HT-29 (cell line): ENCODE data around the gene MARCHF9. TPM values are rescaled to one million over a fixed set of nuclear protein-coding genes. Genes with fewer than 3 reads are reported as not detected.
A peak's percentile ranks its signal among the peaks of the same experiment; 100 is the strongest.
"Not testable (repeated sequence)": the region's sequence is repeated elsewhere in the genome, so short reads cannot be mapped to it uniquely, and the experiment has no call there.

ENCODE experiments used
- DNase-seq: peaks from one replicate; pipeline ENCODE4 v3.0.0-alpha.2; 2015; ENCODE audit warnings: low spot score
- total RNA-seq: library from RNA; depleted of rRNA; stranded (reverse); fragments of >200 nt; shearing (Covaris generic); gene quantifications from 2 replicates; pipeline ENCODE4 v1.2.3, GENCODE V29; 2014

MARCHF9 gene
- total RNA-seq, 1 experiment from 2014 or later = 12.3 TPM

- DNase-seq = no peak
These were observed 14.7 kb downstream of the MARCHF9 start for GRCh38 chr12:57769594-57769993.

DNA sequence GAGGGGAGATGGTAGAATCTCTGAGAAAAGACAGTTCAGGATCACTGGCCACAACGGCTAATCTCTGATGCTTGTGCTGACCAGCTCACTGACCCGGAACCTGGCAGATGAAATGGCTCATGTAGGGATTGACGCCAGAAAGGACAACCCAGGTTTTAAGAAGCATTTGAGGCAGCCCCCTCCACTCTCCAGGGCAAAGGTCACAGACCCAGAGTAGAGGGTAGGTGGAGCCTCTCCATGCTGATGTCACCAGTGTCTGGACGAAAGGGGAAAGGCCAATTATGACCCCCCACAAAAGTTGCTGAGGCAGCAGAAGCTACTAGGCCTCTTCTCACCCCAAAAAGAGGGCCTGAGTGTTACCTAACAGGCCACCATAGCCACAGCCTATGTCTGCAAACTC lies 15.8 kb downstream of the MARCHF9 start:
- no peak for DNase-seq

GRCh38 chr12:57771236-57771872 lies 16.5 kb downstream of the MARCHF9 start:
- DNase-seq = peak; percentile 94

- DNase-seq = peak; percentile 98
These were observed 17.0 kb downstream of the MARCHF9 start, which contains the start of gene METTL1 for GRCh38 chr12:57771873-57772428. Gene METTL1 (minus strand): TSS chr12:57772105. CDS start chr12:57772083, 22 bp downstream.

- peak; percentile 7 for DNase-seq
These were observed 17.8 kb downstream of the MARCHF9 start, which contains the start of gene EEF1AKMT3 for GRCh38 chr12:57772429-57773322. Gene EEF1AKMT3 (plus strand): TSS chr12:57772614. CDS start chr12:57772725, 111 bp downstream.

GRCh38 chr12:57774634-57775033 lies 19.7 kb downstream of the MARCHF9 start:
- not testable (repeated sequence) for DNase-seq

GRCh38 chr12:57775044-57775443 lies 20.1 kb downstream of the MARCHF9 start:
- DNase-seq = no peak

GRCh38 chr12:57775563-57776246 lies 20.8 kb downstream of the MARCHF9 start:
- no peak for DNase-seq

GRCh38 chr12:57776247-57776587 lies 21.3 kb downstream of the MARCHF9 start:
- no peak for DNase-seq

DNA sequence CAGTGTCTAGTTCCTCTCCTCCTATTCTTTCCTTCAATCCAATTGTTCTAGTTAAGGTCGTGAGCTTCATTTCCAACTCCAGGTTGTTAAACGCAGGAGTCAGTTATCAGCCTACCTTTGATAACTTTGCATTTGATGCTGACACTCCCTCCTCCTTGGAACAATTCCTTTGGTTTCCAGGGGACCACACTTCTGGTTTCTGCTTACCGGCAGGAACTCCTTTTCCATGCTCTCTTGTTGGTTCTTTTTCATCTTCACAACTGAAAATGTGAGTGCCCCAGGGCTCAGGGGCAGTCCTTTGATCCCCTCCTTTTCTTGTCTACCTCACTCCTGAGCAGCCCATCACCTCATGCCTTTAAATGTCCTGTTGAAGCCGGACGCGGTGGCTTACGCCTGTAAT lies 22.5 kb downstream of the MARCHF9 start:
- no peak for DNase-seq

DNA sequence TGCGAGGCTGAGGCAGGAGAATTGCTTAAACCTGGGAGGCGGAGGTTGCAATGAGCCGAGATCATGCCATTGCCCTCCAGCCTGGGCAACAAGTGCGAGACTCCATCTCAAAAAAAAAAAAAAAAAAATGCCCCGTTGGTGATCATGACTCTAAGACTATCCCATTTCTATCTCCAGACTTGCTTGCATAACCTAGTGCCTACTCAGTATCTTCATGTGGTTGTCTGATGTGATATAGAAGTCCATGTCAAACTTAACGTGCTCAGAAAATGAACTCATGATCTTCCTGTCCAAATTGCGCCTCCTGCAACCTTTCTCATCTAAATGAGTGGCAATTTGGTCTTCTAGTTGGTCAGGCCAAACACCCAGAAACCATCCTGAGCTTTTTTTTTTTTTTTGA lies 23.0 kb downstream of the MARCHF9 start:
- DNase-seq = no peak

DNA sequence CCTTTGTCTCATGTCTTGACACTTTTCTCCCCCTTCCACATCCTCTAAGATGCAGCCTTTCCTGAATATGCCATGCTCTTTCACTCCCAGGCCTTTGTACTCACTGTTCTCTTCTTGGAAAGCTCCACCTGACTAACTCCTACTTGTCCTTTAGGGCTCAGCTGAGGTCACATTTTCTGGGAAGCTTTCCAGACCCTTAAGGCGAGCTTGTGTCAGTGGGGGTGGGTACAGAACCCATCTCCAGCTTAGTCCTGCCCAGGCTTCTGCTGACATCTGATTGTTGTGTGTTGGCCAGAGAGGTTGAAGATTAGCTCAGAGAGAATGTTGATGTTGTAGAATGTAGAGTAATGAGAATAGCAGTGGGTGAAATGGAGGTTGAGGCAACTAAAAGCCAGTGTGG lies 24.8 kb downstream of the MARCHF9 start:
- DNase-seq = no peak

- DNase-seq = no peak
These were observed 25.5 kb downstream of the MARCHF9 start for GRCh38 chr12:57780284-57780897.

- no peak for DNase-seq
These were observed 26.3 kb downstream of the MARCHF9 start for GRCh38 chr12:57781244-57781643.

DNA sequence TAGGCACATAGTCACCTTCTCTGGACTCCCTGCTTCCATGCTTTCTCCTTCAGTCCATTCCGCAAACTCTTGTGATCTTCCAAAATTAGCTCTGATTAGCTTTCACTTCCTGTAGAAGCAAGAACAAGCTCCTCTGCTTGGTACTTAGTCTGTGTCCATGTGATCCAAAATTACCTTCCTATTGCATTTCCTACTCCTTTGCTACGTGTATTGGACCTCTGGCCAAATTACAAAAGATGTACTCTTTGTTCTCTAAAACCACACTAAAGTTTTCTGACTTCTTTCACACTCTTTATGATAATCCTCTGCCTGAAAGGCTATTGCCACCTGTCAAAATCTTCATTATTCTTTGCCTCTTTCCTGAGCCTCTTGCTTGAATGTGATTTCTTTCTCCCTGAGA lies 26.9 kb downstream of the MARCHF9 start:
- DNase-seq = no peak

GRCh38 chr12:57782243-57782607 lies 27.3 kb downstream of the MARCHF9 start:
- no peak for DNase-seq

DNA sequence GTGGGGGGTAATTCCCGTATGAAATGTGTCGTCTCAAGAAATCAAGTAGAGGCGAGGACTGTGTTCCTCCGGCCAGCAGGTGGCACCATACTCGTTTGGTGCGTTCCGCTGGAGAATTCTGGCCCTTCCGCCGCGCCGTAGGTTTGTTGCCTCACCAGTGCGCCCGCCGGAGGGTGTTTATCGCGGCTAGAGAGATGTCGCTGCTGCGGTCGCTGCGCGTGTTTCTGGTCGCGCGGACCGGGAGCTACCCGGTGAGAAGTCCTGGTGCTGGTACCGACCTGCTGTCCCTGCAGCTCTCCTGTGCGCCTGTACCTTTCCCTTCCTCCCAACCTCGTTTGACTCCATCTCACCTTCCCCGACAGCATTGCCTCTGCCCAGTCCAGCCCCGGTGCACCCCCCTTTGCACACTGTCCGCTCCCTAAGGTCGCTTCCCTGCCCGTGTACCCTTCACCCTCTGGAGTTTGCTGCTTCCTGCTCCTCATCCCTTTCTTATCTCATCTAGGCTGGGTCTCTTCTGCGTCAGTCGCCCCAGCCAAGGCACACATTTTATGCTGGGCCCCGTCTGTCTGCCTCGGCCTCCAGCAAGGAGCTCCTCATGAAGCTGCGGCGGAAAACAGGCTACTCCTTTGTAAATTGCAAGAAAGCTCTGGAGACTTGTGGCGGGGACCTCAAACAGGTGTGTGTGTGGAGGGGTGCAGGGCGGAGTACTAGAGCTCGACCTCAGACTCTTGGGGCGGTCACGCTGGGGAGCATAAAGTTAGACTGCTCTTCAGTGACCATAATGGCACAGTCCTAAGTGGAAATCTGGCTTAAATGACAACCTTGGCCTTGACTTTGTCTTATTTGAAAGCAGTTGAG lies 27.9 kb downstream of the MARCHF9 start, which contains the start of gene TSFM:
Gene TSFM (plus strand): TSS at position 180 of the 858 bp plus-strand sequence. CDS start 15 bp downstream, at position 195.
- DNase-seq = peak; percentile 96

DNA sequence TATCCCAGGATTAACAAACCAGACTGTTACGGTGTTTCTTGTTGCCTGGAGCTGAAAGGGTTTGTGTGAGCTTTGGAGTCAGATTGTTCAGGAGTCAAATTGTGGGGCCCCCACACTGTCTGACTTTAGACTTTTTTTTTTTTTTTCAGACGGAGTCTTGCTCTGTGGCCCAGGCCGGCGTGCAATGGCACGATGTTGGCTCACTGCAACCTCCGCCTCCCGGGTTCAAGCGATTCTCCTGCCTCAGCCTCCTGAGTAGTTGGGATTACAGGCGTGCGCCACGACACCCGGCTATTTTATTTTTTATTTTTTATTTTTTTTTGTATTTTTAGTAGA lies 28.5 kb downstream of the MARCHF9 start:
- no peak for DNase-seq

GRCh38 chr12:57783861-57784260 lies 29.0 kb downstream of the MARCHF9 start:
- DNase-seq = no peak

DNA sequence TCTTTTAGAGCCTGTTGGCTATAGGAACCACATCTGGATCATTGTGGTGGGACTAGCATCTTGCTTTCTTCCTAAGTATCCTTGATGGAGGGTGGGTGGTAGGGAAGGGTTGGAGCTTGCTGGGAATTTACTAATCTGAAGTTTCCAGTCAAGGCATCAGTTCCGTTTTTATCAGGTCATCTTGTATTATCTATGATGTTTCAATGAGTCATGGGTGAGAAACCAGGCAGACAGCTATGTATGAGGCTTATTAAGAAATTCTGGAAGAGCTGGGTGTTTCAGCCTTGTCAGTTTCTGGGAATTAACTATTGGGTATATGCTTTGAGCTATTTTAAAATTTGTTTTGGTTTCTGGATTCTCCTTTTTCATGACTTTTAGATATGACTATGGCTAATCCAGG lies 39.0 kb downstream of the MARCHF9 start:
- no peak for DNase-seq

GRCh38 chr12:57795354-57795753 lies 40.5 kb downstream of the MARCHF9 start:
- no peak for DNase-seq
